K562 (cell line): Measurements from ENCODE around the gene GPX5. TPM values are rescaled to one million over a fixed set of nuclear protein-coding genes. Genes with fewer than 3 reads are reported as not detected.

Source experiments
- ETV6 ChIP-seq, 3 experiments: fragments of 150-350 bp in 1 of 3; sonication (generic) in 1 of 3; formaldehyde crosslinking in 1 of 3; IDR thresholded peaks; 2 replicates each; pipeline versions ENCODE4 v1.6.1 to v1.8.0; 2014 to 2022; ENCODE audit warnings: borderline replicate concordance in 2 of 3, low read depth in 2 of 3, antibody characterized with exemption in 1 of 3, low read length in 1 of 3, mild to moderate bottlenecking in 1 of 3, missing genetic modification reagents in 1 of 3
- HNRNPK ChIP-seq: fragments of 200-400 bp; formaldehyde crosslinking; IDR thresholded peaks from one replicate; pipeline ENCODE4 v1.6.1; 2018; ENCODE audit warnings: mild to moderate bottlenecking, low read depth, low read length; ENCODE audit not compliant: poor library complexity, severe bottlenecking
- KDM2B ChIP-seq: fragments of 250-450 bp; sonication (Bioruptor Pico); IDR thresholded peaks from 2 replicates; pipeline ENCODE4 v1.8.0; 2021; ENCODE audit warnings: mild to moderate bottlenecking, moderate library complexity
- PHB2 ChIP-seq: fragments of 450-650 bp; IDR thresholded peaks from 2 replicates; pipeline ENCODE4 v1.6.1; 2017; ENCODE audit warnings: low read depth
- STAG1 ChIP-seq: sonication (generic); formaldehyde crosslinking; IDR thresholded peaks from 2 replicates; pipeline ENCODE4 v1.5.0; 2020; ENCODE audit warnings: missing genetic modification reagents, borderline replicate concordance
- U2AF2 ChIP-seq: fragments of 200-400 bp; formaldehyde crosslinking; optimal IDR thresholded peaks from 2 replicates; pipeline ENCODE3; 2017; ENCODE audit warnings: low read depth, mild to moderate bottlenecking, low read length
- ZNF436 ChIP-seq: fragments of 250-450, 450-650 bp; sonication (Bioruptor Pico); formaldehyde crosslinking; IDR thresholded peaks from 2 replicates; pipeline ENCODE4 v1.7.0; 2020; ENCODE audit warnings: mild to moderate bottlenecking
- polyA plus RNA-seq, 8 experiments: library from polyadenylated mRNA; depleted of rRNA in 4 of 8; stranded (reverse) in 5 of 8; unstranded in 3 of 8; fragments of >200 nt; fragmentation: Nextera tagmentation in 2 of 8; fragmentation: Illumina TruSeq in 1 of 8; extraction: Ambion mirVana in 2 of 8; extraction: Trizol in 1 of 8; gene quantifications; 2 replicates each; pipeline versions ENCODE4 v1.2.1 to v1.2.3, GENCODE V29; 2011 to 2014; ENCODE audit warnings: inconsistent platforms in 1 of 8, missing spikeins in 1 of 8
- total RNA-seq, 7 experiments: library from RNA; depleted of rRNA in 6 of 7; stranded (reverse); fragments of >200 nt in 6 of 7; fragmentation: Illumina TruSeq in 2 of 7; extraction: Trizol in 2 of 7; gene quantifications; 2 replicates each; pipeline versions ENCODE4 v1.2.1 to v1.2.3, GENCODE V29; 2011 to 2021; ENCODE audit warnings: low replicate concordance in 1 of 7
- TF ChIP-seq, protein P1 (sequence below): fragments of 450-650 bp; IDR thresholded peaks from 2 replicates; pipeline ENCODE4 v1.6.1; 2016; ENCODE audit warnings: low read depth
- TF ChIP-seq, protein P2 (sequence below): fragments of 250-450 bp; sonication (Bioruptor Pico); IDR thresholded peaks from 2 replicates; pipeline ENCODE4 v1.5.0; 2021; ENCODE audit warnings: mild to moderate bottlenecking, borderline replicate concordance
- TF ChIP-seq, protein P3 (sequence below): fragments of 450-650 bp; IDR thresholded peaks from 2 replicates; pipeline ENCODE4 v1.7.1; 2018; ENCODE audit warnings: mild to moderate bottlenecking, low read depth; ENCODE audit not compliant: partially characterized antibody

Gene GPX5
- total and polyA plus RNA-seq, 9 of the 15 experiments (the other 6 are each of a cell fraction or from before 2014, with no cell fraction given) = 0.07 to 0.18 (median 0.15) TPM; not detected in 6

DNA sequence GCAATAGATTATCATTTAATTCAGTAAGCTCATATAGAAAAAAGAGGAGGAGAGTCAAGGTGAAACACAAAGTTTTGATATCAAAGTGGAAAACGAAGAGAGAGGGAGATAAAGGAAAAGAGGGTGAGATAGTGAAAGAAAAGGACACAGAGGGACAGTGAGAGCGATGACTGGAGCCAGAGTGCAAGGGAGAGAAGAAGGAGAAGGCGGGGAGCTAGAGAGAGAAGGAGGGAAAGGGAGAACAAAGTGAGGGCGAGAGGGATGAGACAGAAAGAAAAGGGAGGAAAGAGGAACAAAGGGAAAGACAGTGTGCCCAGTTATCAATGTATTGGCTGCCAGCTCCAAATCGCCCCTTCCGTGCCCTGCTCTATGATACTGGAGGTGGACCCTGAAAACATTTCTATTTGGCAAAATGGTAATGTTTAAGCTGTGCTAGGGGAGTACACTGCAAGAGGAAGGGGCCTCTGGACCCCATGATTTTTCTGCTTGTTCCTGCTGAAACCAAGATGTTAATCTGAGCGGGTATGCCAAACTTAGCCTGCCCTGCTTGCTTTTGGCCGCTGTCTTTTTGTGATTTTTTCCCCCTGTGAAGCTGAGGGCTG, 27.8 kb downstream of the GPX5 start (continued):
- TF ChIP-seq, protein P1, sequence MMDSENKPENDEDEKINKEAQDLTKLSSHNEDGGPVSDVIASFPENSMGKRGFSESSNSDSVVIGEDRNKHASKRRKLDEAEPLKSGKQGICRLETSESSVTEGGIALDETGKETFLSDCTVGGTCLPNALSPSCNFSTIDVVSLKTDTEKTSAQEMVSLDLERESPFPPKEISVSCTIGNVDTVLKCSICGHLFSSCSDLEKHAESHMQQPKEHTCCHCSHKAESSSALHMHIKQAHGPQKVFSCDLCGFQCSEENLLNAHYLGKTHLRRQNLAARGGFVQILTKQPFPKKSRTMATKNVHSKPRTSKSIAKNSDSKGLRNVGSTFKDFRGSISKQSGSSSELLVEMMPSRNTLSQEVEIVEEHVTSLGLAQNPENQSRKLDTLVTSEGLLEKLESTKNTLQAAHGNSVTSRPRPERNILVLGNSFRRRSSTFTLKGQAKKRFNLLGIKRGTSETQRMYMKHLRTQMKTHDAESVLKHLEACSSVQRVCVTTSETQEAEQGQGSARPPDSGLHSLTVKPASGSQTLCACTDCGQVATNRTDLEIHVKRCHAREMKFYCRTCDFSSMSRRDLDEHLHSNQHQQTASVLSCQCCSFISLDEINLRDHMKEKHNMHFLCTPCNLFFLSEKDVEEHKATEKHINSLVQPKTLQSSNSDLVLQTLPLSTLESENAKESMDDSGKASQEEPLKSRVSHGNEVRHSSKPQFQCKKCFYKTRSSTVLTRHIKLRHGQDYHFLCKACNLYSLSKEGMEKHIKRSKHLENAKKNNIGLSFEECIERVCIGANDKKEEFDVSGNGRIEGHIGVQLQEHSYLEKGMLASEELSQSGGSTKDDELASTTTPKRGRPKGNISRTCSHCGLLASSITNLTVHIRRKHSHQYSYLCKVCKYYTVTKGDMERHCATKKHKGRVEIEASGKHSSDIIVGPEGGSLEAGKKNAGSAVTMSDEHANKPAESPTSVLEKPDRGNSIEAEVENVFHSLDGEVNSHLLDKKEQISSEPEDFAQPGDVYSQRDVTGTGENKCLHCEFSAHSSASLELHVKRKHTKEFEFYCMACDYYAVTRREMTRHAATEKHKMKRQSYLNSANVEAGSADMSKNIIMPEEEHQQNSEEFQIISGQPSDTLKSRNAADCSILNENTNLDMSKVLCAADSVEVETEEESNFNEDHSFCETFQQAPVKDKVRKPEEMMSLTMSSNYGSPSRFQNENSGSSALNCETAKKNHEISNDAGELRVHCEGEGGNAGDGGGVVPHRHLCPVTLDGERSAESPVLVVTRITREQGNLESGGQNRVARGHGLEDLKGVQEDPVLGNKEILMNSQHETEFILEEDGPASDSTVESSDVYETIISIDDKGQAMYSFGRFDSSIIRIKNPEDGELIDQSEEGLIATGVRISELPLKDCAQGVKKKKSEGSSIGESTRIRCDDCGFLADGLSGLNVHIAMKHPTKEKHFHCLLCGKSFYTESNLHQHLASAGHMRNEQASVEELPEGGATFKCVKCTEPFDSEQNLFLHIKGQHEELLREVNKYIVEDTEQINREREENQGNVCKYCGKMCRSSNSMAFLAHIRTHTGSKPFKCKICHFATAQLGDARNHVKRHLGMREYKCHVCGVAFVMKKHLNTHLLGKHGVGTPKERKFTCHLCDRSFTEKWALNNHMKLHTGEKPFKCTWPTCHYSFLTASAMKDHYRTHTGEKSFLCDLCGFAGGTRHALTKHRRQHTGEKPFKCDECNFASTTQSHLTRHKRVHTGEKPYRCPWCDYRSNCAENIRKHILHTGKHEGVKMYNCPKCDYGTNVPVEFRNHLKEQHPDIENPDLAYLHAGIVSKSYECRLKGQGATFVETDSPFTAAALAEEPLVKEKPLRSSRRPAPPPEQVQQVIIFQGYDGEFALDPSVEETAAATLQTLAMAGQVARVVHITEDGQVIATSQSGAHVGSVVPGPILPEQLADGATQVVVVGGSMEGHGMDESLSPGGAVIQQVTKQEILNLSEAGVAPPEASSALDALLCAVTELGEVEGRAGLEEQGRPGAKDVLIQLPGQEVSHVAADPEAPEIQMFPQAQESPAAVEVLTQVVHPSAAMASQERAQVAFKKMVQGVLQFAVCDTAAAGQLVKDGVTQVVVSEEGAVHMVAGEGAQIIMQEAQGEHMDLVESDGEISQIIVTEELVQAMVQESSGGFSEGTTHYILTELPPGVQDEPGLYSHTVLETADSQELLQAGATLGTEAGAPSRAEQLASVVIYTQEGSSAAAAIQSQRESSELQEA = peak; percentile 49; the same call in 1 of the 2 replicates
- TF ChIP-seq, protein P2, sequence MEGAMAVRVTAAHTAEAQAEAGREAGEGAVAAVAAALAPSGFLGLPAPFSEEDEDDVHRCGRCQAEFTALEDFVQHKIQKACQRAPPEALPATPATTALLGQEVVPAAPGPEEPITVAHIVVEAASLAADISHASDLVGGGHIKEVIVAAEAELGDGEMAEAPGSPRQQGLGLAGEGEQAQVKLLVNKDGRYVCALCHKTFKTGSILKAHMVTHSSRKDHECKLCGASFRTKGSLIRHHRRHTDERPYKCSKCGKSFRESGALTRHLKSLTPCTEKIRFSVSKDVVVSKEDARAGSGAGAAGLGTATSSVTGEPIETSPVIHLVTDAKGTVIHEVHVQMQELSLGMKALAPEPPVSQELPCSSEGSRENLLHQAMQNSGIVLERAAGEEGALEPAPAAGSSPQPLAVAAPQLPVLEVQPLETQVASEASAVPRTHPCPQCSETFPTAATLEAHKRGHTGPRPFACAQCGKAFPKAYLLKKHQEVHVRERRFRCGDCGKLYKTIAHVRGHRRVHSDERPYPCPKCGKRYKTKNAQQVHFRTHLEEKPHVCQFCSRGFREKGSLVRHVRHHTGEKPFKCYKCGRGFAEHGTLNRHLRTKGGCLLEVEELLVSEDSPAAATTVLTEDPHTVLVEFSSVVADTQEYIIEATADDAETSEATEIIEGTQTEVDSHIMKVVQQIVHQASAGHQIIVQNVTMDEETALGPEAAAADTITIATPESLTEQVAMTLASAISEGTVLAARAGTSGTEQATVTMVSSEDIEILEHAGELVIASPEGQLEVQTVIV (CRISPR knock-in tag) = no peak
- TF ChIP-seq, protein P3, sequence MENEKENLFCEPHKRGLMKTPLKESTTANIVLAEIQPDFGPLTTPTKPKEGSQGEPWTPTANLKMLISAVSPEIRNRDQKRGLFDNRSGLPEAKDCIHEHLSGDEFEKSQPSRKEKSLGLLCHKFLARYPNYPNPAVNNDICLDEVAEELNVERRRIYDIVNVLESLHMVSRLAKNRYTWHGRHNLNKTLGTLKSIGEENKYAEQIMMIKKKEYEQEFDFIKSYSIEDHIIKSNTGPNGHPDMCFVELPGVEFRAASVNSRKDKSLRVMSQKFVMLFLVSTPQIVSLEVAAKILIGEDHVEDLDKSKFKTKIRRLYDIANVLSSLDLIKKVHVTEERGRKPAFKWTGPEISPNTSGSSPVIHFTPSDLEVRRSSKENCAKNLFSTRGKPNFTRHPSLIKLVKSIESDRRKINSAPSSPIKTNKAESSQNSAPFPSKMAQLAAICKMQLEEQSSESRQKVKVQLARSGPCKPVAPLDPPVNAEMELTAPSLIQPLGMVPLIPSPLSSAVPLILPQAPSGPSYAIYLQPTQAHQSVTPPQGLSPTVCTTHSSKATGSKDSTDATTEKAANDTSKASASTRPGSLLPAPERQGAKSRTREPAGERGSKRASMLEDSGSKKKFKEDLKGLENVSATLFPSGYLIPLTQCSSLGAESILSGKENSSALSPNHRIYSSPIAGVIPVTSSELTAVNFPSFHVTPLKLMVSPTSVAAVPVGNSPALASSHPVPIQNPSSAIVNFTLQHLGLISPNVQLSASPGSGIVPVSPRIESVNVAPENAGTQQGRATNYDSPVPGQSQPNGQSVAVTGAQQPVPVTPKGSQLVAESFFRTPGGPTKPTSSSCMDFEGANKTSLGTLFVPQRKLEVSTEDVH = peak; percentile 58
- TF ChIP-seq HNRNPK (no peak), U2AF2 (no peak), KDM2B (CRISPR knock-in tag) (0 out of 2 replicates have a peak, but pooled peaks have one; percentile 12), STAG1 (CRISPR knock-in tag) (no peak), ETV6 (IDR thresholded peaks at IDR 0.05; ENCODE audit: borderline replicate concordance in 1 of 2, low read depth in 2 of 2, low read length in 1 of 2) (no peak), ETV6 (CRISPR knock-in tag; IDR thresholded peaks at IDR 0.05; ENCODE audit: borderline replicate concordance) (no peak), PHB2 (peak; percentile 65; the same call in 1 of the 2 replicates), ZNF436 (CRISPR knock-in tag) (no peak)
